ENCODE data around the gene TLR2.
"Not testable (repeated sequence)": the region's sequence is repeated elsewhere in the genome, so short reads cannot be mapped to it uniquely, and the experiment has no call there.

TLR2 gene

GRCh38 chr4:153661908-153662307, 22.2 kb upstream of the TLR2 start:
- DNase-seq, result no peak

GRCh38 chr4:153663667-153664066, 20.4 kb upstream of the TLR2 start:
- no peak for DNase-seq

- not testable (repeated sequence) for DNase-seq
These were observed 17.6 kb upstream of the TLR2 start for GRCh38 chr4:153666505-153666904.

- no peak for DNase-seq
These were observed 15.4 kb upstream of the TLR2 start for GRCh38 chr4:153668647-153669046.

DNA sequence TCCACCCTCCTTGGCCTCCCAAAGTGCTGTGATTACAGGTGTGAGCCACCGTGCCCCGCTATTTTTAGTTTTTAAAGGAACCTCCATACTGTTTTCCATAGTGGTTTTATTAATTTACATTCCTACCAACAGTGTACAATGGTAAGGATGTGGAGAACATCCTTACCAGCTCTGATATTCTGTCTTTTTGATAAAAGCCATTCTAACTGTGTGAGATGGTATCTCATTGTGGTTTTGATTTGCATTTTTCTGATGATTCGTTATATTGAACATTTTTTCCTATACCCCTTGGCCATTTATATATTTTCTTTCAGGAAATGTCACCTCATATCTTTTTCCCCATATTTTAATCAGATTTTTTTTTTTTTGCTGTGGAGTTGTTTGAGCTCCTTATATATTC, 14.2 kb upstream of the TLR2 start:
- no peak for DNase-seq

DNA sequence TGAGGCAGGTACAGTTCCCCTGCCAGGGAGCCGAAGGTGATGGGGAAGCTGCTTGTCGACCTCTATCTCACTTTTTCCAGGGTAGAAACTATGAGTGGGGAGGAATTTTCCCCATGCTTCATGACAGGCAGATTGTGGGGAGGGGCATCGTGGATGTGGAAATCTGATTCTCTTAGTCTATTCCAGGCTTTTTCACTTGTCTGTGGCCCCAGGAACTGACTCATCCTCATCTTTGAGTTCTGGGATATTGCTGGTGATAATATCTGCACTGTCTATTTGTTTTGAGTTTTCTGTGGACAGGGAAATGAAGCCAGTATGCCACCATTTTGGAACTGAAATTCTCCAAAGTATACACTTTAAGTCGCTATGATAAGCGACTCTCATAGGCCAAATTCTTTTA, 7.6 kb upstream of the TLR2 start:
- DNase-seq, result no peak

GRCh38 chr4:153676984-153677383, 7.1 kb upstream of the TLR2 start:
- DNase-seq, result no peak

DNA sequence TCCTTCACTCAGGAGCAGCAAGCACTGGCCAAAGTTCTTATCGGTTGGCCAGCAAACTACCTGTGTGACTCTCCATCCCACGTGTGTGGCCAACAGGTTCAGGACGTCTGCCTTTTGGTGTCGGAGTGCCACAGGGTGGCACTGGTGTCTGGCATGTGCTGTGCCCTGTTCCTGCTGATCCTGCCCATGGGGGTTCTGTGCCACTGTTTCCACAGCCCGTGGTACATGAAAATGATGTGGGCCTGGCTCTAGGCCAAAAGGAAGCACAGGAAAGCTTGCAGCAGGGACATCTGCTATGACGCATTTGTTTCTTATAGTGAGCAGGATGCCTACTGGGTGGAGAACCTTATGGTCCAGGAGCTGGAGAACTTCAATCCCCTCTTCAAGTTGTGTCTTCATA, 4.6 kb upstream of the TLR2 start:
- DNase-seq, result peak in 1 of 2 donors; percentile 55

DNA sequence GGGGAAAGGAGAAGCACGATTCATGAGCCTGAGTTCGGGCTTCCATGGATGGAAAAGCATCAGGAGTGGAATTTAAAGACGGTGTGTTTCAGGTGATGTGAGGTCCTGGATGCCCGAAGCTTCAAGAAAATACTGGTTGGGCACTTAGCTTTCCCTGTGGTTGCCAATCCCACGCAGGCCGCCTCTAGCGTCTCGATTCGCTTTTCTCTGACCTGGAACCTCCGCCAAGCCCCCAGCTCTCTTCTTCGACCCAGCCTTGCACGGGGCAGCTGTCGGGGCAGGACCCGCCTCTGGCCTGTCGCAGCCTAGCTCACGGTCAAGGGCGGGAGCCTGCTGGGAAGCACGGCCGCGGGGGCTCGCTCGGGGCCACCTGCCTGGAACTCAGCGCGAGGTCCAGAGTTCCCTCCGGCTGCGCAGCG, 308 bp upstream of the TLR2 start:
- DNase-seq, result no peak

DNA sequence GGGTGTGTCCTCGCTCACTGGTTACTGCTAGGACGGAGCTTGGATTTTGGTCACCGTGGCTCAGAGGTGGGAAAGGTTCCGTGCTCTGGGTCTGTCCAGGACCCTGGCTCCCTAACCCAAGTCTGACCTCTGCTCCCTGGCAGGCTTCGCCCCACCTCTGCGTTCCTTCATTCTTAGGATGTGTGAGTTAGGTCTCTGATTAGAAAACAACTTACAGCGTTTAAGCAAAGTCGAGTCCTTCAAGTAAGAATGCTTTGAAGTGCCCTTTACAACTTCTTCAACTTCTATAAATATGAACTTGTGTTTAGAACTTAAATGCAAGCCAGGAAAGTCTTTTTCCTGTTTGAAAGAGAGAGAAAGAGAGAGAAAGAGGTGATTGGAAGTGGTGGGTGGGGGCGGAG, 891 bp downstream of the TLR2 start:
- DNase-seq, result no peak

GRCh38 chr4:153704522-153704921, 20.4 kb downstream of the TLR2 start:
- no peak for DNase-seq

DNA sequence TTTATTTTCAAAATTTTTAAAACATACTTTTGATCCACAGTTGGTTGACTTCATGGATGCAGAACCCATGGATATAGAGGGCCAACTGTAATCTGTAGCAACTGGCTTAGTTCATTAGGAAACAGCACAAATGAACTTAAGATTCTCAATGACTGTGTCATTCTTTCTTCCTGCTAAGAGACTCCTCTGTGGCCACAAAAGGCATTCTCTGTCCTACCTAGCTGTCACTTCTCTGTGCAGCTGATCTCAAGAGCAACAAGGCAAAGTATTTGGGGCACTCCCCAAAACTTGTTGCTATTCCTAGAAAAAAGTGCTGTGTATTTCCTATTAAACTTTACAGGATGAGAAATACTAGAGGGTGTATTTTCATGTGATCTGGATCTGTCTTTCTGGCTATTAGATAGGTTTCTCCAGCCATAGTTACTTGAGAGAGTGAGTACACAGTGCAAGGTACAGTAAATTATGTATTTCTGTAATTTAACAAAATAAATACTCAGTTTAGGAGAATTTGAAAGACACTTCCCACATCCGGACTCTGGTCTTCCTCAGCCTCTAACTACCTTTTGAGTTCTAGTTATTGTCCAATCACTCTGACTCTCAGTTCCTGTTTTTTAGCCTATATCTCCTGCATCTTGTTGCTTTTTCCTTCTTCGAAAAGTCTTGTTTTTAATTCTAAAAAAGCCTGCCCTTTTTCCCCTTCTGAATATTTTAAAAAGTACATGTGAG, 21.8 kb downstream of the TLR2 start:
- DNase-seq, result no peak

GRCh38 chr4:153706519-153706918, 22.4 kb downstream of the TLR2 start:
- DNase-seq, result no peak

- DNase-seq, result no peak
These were observed 26.6 kb downstream of the TLR2 start for GRCh38 chr4:153710681-153711080.

- no peak for DNase-seq
These were observed 30.0 kb downstream of the TLR2 start for GRCh38 chr4:153713866-153714646.

DNA sequence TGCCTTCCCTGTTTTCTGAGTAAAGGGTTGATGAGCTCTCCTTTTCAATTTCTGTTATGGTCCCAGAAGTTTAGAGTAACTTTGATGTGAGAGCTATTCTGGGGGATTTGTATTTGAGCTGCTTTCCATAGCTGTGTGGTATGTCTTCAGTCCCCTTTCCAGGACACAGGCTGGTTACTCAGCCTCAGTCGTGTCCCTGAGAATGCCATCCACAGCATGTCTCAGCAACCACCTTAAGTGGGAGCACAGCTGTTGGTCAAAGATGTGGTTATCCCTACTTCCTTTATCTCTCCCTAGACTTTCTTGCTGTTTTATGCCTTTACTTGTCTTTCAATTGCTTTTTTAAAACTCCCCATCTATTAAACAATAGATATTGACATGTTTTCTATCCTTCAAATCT, 38.0 kb downstream of the TLR2 start:
- DNase-seq, result no peak

DNA sequence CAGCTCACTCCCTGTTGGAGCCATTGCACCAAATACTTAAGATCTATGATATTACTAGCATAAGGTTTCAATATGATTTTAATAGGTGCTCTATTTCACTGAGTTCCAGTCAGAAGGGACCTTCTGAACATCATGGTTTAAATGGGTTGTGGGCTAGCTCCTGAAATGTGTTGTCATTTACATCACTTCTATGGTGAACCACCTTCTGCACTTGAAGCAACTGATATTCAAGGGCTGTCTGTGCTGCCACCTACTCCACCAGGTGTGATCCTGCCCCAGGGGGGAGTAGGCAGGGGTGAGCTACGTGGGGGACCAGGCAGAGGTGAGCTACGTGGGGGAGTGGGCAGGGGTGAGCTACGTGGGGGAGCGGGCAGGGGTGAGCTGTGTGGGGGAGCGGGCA, 40.5 kb downstream of the TLR2 start:
- DNase-seq, result no peak

GRCh38 chr4:153725136-153725830, 41.2 kb downstream of the TLR2 start:
- DNase-seq, result no peak

DNA sequence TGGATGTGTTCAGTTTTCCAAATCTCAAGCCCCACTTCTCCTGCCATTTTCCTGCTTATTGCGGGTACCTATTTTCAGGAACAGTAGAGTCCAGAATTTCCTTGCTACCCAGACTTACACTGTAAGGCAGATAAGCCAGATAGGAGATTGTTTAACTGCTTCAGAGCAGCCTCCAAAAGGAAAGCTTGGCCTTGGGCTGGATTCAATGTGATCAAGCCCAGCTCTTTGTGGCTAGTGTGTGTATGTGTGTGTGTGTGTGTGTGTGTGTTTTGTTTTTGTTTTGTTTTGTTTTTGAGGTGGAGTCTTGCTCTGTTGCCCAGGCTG, 41.7 kb downstream of the TLR2 start:
- DNase-seq, result no peak

DNA sequence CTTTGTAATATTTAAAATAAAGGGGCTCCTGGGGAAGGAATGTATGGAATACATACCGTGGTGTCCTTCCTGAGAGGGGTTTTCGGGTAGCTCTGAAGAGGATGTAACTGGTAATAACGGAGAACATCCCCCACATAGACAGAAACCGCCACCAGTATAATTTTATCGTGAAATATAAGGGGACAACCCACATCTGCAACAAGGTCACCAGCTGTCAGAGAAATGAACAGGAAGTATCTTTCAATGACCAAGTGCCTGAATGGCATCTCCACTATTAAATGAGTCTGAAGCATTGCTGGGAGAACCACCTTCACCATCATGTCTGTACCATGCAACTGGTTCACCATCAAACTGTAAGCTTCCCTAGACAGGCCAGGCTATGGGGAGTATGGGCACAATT, 44.1 kb downstream of the TLR2 start:
- DNase-seq, result no peak

GRCh38 chr4:153728660-153729059, 44.6 kb downstream of the TLR2 start:
- no peak for DNase-seq

GRCh38 chr4:153729895-153730294, 45.8 kb downstream of the TLR2 start:
- DNase-seq, result no peak

DNA sequence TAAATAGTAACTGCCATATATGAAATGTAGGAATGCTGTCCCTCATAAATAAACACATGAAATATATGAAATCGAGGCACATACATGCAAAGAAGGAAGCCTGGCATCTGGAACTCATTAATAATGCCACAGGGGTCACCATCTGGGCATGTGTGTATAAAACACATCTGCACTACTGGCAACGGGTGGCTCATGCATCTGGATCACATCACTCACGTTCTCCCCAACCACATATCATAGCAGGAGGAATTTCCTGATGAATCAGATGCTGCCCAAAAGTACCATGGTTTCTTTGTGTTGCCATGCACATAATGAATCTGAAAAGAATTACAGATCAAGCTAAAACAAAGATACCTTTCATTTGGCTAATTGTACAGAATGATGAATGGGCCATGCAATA, 47.2 kb downstream of the TLR2 start:
- no peak for DNase-seq

Measured in CD4-positive, alpha-beta T cell treated with Interleukin-4 for 1 hour (primary cell).